Endometrium (tissue), 2 donors: ENCODE data around the gene ERCC6.

Experiments
- FAIRE-seq: peaks from 2 replicates; lab custom pipeline; 2012; peaks lifted over from hg19 to GRCh38; lab: Jason Lieb, UNC
- donor health status: control.
- donor health status: control.

The ERCC6 gene

GRCh38 chr10:49512121-49512809, 26.7 kb downstream of the ERCC6 start:
- no peak for FAIRE-seq

- no peak for FAIRE-seq
Observed at GRCh38 chr10:49509771-49510303, 29.1 kb downstream of the ERCC6 start.

- no peak for FAIRE-seq
Observed at GRCh38 chr10:49508654-49509053, 30.3 kb downstream of the ERCC6 start.

GRCh38 chr10:49508249-49508648, 30.7 kb downstream of the ERCC6 start:
- no peak for FAIRE-seq

GRCh38 chr10:49505589-49505988, 33.3 kb downstream of the ERCC6 start:
- FAIRE-seq: no peak

GRCh38 chr10:49505076-49505475, 33.8 kb downstream of the ERCC6 start:
- FAIRE-seq: no peak

GRCh38 chr10:49504528-49504927, 34.4 kb downstream of the ERCC6 start:
- no peak for FAIRE-seq

- no peak for FAIRE-seq
Observed at GRCh38 chr10:49502358-49502757, 36.6 kb downstream of the ERCC6 start.

- FAIRE-seq: no peak
Observed at GRCh38 chr10:49500412-49500811, 38.5 kb downstream of the ERCC6 start.

- FAIRE-seq: no peak
Observed at GRCh38 chr10:49499305-49499851, 39.5 kb downstream of the ERCC6 start.

GRCh38 chr10:49498425-49498824, 40.5 kb downstream of the ERCC6 start:
- FAIRE-seq: no peak

- FAIRE-seq: no peak
Observed at GRCh38 chr10:49497358-49497757, 41.6 kb downstream of the ERCC6 start.

- peak; percentile 86 for FAIRE-seq
Observed at GRCh38 chr10:49488056-49488717, 50.7 kb downstream of the ERCC6 start.

- FAIRE-seq: peak; percentile 45
Observed at GRCh38 chr10:49486738-49487137, 52.2 kb downstream of the ERCC6 start.

- no peak for FAIRE-seq
Observed at GRCh38 chr10:49486009-49486408, 52.9 kb downstream of the ERCC6 start.

- FAIRE-seq: no peak
Observed at GRCh38 chr10:49484486-49485235, 54.3 kb downstream of the ERCC6 start.

- FAIRE-seq: peak; percentile 99
Observed at GRCh38 chr10:49478819-49479218, 60.1 kb downstream of the ERCC6 start.

- no peak for FAIRE-seq
Observed at GRCh38 chr10:49474901-49475300, 64.0 kb downstream of the ERCC6 start.

GRCh38 chr10:49471532-49471931, 67.4 kb downstream of the ERCC6 start:
- FAIRE-seq: no peak

GRCh38 chr10:49465736-49466135, 73.2 kb downstream of the ERCC6 start:
- FAIRE-seq: no peak
